Activated naive CD4-positive, alpha-beta T cell treated with anti-CD3 and anti-CD28 coated beads, Interleukin-2, amount 50 U/mL, for 72 hours (primary cell): ENCODE data around the gene DHRS3. TPM values are rescaled to one million over a fixed set of nuclear protein-coding genes. Genes with fewer than 3 reads are reported as not detected.
"Not testable (repeated sequence)": the region's sequence is repeated elsewhere in the genome, so short reads cannot be mapped to it uniquely, and the experiment has no call there.

Experiments
- ATAC-seq, 2 donors: fragments of 150-1000 bp; cut with Tn5 transposase; 2 replicates each; pipeline ENCODE4 v1.10.0; 2021; ENCODE audit warnings: mild to moderate bottlenecking in 2 of 2, moderate library complexity in 2 of 2
- DNase-seq, 2 donors: peaks; one replicate each; pipeline ENCODE4 v3.0.0; 2021 to 2022; ENCODE audit warnings: low spot score in 2 of 2
- H3K27ac Mint-ChIP-seq, 2 donors: one replicate each; pipeline ENCODE4 v1.8.0; 2022; ENCODE audit warnings: mild to moderate bottlenecking in 2 of 2, mixed read lengths in 2 of 2
- H3K36me3 Mint-ChIP-seq, 2 donors: one replicate each; pipeline ENCODE4 v1.8.0; 2022; ENCODE audit warnings: mixed read lengths in 2 of 2
- H3K9me3 Mint-ChIP-seq, 2 donors: one replicate each; pipeline ENCODE4 v1.8.0; 2022; ENCODE audit warnings: mixed read lengths in 2 of 2
- total RNA-seq, 2 donors: library from RNA; stranded (reverse); gene quantifications; one replicate each; pipeline ENCODE4 v1.2.3, GENCODE V29; 2022

Gene DHRS3
- total RNA-seq, 2 donors from 2014 or later = 85.2 to 93.9 TPM

- no peak for ATAC-seq
- Mint-ChIP-seq H3K9me3 (no peaks in the 10 kb centered on the region), H3K27ac (no peak overlapping the region)
These were observed 37.7 kb downstream of the DHRS3 start for GRCh38 chr1:12580054-12580887.

GRCh38 chr1:12578860-12579422, 39.1 kb downstream of the DHRS3 start:
- no peak for ATAC-seq
- Mint-ChIP-seq H3K27ac (no peak overlapping the region), H3K9me3 (no peaks in the 10 kb centered on the region), H3K36me3 (peaks cover 0 to 14% of the 10 kb centered on the region in 2 donors)
- DNase-seq = no peak

More at GRCh38 chr1:12580054-12580887, 37.7 kb downstream of the DHRS3 start:
- peaks cover 0 to 14% of the 10 kb centered on the region in 2 donors for H3K36me3 Mint-ChIP-seq
- DNase-seq = no peak

DNA sequence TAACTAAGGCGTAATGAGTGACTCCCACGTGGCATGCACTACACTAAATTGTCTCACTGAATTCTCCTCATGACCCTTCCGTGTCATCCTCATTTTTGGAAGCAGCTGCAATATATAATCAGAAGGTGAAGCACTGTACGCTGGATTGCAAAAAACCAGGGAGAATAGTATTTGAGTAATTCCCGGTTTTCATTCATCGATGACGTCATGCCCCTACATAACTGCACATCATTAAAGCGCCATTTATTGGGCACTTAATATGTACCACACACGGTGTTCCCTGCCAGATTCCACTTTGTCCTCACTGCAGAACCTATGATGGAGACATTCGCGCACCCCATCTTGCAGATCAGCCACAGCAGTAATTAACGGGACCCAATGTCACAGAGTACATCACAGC, 41.0 kb downstream of the DHRS3 start:
- no peak for DNase-seq
- H3K36me3 Mint-ChIP-seq = peaks cover 6 to 21% of the 10 kb centered on the region in 2 donors

GRCh38 chr1:12574757-12575139, 43.3 kb downstream of the DHRS3 start:
- ATAC-seq (no peak), DNase-seq (no peak)
- Mint-ChIP-seq H3K9me3 (no peaks in the 10 kb centered on the region), H3K36me3 (peaks cover 6 to 21% of the 10 kb centered on the region in 2 donors), H3K27ac (peak overlapping the region in 1 of 2 donors; percentile 82)

More for the DNA sequence above, 41.0 kb downstream of the DHRS3 start:
- Mint-ChIP-seq H3K9me3 (no peaks in the 10 kb centered on the region), H3K27ac (peak overlapping the region in 1 of 2 donors; percentile 27)
- no peak for ATAC-seq

GRCh38 chr1:12573015-12573825, 44.8 kb downstream of the DHRS3 start:
- ATAC-seq (no peak), DNase-seq (no peak)
- H3K27ac Mint-ChIP-seq = peak overlapping the region; percentile 82 to 91
- no peaks in the 10 kb centered on the region for H3K9me3 Mint-ChIP-seq
- H3K36me3 Mint-ChIP-seq = peaks cover 8 to 23% of the 10 kb centered on the region in 2 donors

- H3K9me3 Mint-ChIP-seq = no peaks in the 10 kb centered on the region
- DNase-seq = no peak
- ATAC-seq = peak in 1 of 2 donors; percentile 62
- H3K36me3 Mint-ChIP-seq = peaks cover 15 to 25% of the 10 kb centered on the region in 2 donors
- peak overlapping the region in 1 of 2 donors; percentile 82 for H3K27ac Mint-ChIP-seq
These were observed 45.5 kb downstream of the DHRS3 start for GRCh38 chr1:12572522-12572921.

DNA sequence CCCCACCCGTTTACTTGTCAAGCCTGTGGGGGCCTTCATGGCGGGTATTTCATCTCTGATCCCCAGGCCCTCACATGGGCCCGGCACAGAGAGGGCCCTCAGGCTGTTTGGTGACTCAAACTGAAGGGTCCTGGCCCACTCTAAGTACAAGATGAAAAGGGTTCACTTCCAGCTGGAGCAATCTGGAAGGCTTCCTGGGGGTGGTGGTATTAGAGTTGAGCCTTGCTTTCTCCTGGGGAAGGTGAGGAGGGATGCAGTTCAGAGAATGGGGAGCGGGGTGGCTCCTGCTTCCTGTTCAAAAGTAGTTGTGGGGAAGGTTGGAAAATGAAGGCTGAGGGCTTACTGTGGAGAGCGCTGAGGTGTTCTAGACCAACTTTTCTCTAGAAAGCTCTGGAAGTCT, 47.7 kb downstream of the DHRS3 start:
- ATAC-seq (no peak), DNase-seq (no peak)
- Mint-ChIP-seq H3K9me3 (no peaks in the 10 kb centered on the region), H3K27ac (peak overlapping the region in 1 of 2 donors; percentile 30), H3K36me3 (peaks cover 28 to 34% of the 10 kb centered on the region in 2 donors)

GRCh38 chr1:12568009-12568767, 49.8 kb downstream of the DHRS3 start:
- Mint-ChIP-seq H3K9me3 (peaks cover 10 to 15% of the 10 kb centered on the region in 2 donors), H3K36me3 (peaks cover 44 to 50% of the 10 kb centered on the region in 2 donors), H3K27ac (peak overlapping the region in 1 of 2 donors; percentile 17)
- ATAC-seq (no peak), DNase-seq (no peak)

GRCh38 chr1:12567288-12567819, 50.7 kb downstream of the DHRS3 start:
- DNase-seq = no peak
- peak in 1 of 2 donors; percentile 15 for ATAC-seq
- Mint-ChIP-seq H3K36me3 (peaks cover 50 to 56% of the 10 kb centered on the region in 2 donors), H3K9me3 (peaks cover 18 to 23% of the 10 kb centered on the region in 2 donors), H3K27ac (peak overlapping the region; percentile 17 to 57)

DNA sequence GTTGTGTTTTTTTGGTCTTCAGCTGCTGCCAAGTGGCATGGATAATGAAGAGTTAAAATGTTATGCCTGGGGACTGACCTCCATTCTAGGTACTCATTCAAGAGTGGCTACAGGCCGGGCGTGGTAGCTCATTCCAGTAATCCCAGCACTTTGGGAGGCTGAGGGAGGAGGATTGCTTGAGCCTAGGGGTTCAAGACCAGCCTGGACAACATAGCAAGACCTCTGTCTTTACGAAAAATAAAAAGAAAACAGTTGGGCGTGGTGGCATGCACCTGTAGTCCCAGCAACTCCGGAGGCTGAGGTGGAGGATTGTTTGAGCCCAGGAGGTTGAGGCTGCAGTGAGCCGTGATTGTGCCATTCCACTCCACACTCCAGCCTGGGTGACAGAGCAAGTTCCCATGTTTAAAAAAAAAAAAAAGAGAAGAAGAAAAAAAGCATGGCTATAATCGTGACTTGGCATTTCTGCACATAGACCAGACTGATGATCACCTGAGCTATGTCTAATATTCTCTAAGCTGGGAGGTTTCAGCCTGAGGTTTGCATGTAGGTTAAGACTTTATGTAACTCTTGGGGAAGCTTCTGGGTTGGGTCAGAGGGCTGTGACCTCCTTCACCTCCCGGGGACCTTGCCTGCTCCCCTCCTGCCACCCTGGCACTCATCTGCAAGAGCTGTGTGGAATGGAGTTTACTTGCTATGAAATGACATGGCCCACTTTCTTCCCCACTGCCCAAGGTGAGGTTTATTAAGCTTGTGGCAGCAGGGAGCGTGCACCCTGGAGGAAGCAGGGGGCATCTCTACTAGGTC, 51.3 kb downstream of the DHRS3 start:
- ATAC-seq (peak in 1 of 2 donors; percentile 16), DNase-seq (no peak)
- Mint-ChIP-seq H3K36me3 (peaks cover 54 to 62% of the 10 kb centered on the region in 2 donors), H3K27ac (peak overlapping the region in 1 of 2 donors; percentile 17), H3K9me3 (peaks cover 21 to 26% of the 10 kb centered on the region in 2 donors)

DNA sequence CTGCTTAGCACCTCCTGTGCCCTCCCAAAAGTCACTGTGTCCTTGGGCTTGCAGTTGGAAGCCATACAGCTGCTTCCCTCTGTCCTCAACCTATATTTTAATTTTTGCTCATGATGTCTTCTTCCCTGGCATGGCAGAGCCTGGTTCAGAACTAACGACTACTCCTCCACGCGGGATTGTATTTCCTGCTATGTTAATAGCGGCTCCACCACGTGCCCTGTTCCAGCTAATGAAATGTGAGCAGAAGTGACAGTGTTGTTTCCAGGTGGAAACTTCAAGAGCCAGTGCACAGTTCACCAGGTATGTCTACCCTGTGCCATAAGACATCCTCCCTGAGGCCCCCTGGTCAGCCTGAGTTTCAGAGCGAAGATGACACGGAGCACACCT, 52.1 kb downstream of the DHRS3 start:
- ATAC-seq (peak; percentile 23 to 25), DNase-seq (no peak)
- H3K36me3 Mint-ChIP-seq = peaks cover 54 to 62% of the 10 kb centered on the region in 2 donors
- peaks cover 21 to 26% of the 10 kb centered on the region in 2 donors for H3K9me3 Mint-ChIP-seq
- no peak overlapping the region for H3K27ac Mint-ChIP-seq

DNA sequence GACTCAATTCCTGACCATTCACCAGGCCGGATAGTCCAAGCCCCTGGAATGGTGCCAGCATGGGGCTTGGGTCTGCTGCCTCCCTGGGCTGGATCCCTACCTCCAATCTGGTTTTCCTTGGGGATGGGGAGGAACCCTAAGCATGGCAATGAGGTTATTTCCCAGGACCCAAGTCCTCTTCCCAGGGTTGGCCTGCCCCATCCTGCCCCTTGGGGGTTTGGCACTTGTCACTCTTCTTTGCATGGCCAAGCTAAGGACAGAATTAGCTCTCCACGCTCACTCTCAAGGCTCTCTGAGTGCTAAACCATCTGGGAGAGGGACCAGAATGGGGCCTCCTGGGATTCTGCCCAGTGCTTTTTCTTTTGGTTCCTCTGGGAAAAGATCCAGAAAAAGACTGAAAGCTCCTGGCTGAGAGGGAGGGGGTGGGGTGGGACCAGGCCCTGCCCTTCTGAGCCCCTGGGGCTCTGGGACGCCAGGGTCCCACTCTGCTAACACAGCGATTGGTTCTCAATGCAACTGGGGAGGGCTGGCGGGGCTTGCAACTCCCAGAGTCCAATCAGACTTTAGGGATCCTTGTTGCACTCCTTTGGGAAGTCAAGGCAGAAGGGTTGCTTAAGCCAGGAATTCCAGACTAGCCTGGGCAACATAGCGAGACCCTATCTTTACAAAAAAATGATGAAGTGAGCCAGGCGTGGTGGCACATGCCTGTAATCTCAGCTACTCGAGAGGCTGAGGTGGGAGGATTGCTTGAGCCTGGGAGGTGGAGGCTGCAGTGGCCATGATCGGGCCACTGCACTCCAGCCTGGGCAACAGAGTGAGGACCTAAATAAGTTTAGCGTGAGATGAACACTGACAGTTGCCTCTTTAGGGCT, 52.7 kb downstream of the DHRS3 start:
- peaks cover 21 to 26% of the 10 kb centered on the region in 2 donors for H3K9me3 Mint-ChIP-seq
- no peak overlapping the region for H3K27ac Mint-ChIP-seq
- H3K36me3 Mint-ChIP-seq = peaks cover 54 to 62% of the 10 kb centered on the region in 2 donors
- ATAC-seq (no peak), DNase-seq (no peak)

GRCh38 chr1:12564251-12564650, 53.8 kb downstream of the DHRS3 start:
- peaks cover 21 to 26% of the 10 kb centered on the region in 2 donors for H3K9me3 Mint-ChIP-seq
- not testable (repeated sequence) for DNase-seq, ATAC-seq
- H3K27ac Mint-ChIP-seq = peak overlapping the region in 1 of 2 donors; percentile 58
- H3K36me3 Mint-ChIP-seq = peaks cover 54 to 62% of the 10 kb centered on the region in 2 donors

DNA sequence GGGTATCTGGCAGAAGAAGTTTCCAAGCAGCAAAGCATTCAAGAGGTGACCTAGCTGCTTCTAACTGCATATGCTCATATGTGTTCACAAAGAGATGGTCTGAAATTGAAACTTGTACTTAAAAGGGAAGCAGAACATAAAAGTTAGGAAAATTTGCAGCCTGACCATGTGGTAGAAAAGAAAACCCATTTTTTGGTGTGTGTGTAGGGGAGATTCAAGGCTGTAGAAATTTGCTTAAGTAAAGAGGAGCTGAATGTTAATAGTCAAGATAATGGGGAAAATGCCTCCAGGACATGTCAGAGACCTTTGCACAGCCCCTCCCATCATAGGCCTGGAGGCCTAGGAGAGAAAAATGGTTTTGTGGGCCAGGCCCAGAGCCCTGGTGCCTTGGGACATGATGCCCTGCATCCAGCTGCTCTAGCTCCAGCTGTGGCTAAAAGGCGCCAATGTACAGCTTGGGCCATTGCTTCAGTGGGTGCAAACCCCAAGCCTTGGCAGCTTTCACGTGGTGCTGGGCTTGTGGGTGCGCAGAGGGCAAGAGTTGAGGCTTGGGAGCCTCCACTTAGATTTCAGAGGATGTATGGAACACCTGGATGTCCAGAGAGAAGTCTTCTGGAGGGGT, 54.9 kb downstream of the DHRS3 start:
- no peak overlapping the region for H3K27ac Mint-ChIP-seq
- H3K9me3 Mint-ChIP-seq = peaks cover 21 to 26% of the 10 kb centered on the region in 2 donors
- peaks cover 50 to 58% of the 10 kb centered on the region in 2 donors for H3K36me3 Mint-ChIP-seq
- no peak for DNase-seq
- no peak for ATAC-seq
